HG03060 (cell line): ENCODE measurements around the gene LRRC2.
"Not testable (repeated sequence)": the region's sequence is repeated elsewhere in the genome, so short reads cannot be mapped to it uniquely, and the experiment has no call there.

ENCODE experiments used
- ATAC-seq: cut with Tn5 transposase; IDR thresholded peaks from one replicate; pipeline ENCODE4 v1.9.1; 2021; ENCODE audit warnings: low read depth, moderate number of reproducible peaks; ENCODE audit not compliant: unreplicated experiment

LRRC2 gene

GRCh38 chr3:46558184-46559043, 7.7 kb downstream of the LRRC2 start:
- peak; percentile 49 for ATAC-seq

DNA sequence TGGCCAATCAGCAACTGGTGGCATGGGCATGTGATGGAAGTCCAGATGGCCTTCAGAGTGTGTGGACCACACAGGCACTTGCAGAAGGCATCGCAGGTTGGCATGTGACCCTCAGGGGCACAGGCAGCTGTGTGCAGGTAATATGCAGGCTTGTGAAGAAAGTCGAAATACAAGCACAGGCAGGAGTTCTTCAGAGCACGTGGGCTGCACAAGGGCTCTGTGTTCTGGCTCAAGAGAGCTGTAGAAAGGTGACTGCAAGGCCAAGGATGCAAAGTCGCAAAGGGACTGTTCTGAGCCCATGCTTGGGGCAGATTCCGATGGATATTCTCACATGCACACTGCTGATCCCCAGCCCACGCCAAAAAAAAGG, 8.3 kb downstream of the LRRC2 start:
- ATAC-seq: no peak

DNA sequence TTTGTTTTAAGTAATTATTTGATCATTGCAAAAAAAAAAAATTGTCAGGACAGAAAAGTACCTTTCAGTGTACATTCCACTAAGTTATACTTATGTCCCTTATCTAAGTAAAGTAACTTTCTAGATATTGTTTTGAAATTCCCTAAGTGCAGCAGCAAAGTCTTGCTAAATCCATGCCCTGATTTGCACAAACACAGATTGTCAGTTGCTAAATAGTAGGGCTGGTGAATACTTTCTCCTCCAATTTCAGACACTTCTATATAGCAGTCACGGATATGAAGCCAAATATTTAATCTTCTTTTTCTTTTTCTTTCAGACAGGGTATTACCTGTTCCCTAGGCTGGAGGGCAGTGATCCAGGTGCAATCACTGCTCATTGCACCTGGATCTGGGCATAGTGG, 12.9 kb downstream of the LRRC2 start:
- no peak for ATAC-seq

GRCh38 chr3:46552538-46552937, 13.6 kb downstream of the LRRC2 start:
- no peak for ATAC-seq

DNA sequence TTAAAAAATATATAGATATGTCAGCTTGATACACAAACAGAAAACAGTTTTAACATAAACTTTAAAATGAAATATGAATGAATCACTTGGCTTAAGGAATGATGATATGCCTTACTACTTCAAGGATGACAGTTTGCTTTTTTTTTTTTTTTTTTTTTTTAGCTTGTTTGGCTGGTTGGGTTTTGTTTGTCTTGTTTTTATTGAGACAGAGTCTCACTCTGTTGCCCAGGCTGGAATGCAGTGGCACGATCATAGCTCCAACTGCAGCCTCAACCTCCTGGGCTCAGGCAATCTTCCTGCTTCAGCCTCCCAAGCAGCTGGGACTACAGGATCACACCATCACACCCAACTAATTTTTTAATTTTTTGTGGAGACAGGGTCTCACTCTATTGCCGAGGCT, 14.5 kb downstream of the LRRC2 start:
- ATAC-seq: no peak

DNA sequence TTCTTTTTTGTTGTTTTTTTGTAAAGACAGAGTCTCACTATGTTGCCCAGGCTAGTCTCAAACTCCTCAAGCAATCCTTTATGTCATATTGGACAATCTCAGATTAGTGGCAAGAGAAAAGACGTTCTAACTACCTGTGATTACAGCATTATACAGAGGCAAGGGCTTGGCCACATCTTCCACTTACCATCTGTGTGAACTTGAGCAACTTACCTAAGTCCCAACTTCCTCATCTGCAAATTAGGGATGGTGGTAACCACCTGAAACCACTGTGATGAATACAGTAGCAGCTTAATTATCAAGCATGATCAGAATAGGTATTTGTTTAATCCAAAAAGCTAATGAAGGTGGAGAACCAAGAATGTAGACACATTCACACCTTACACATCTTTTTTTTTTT, 16.1 kb downstream of the LRRC2 start:
- ATAC-seq: no peak

DNA sequence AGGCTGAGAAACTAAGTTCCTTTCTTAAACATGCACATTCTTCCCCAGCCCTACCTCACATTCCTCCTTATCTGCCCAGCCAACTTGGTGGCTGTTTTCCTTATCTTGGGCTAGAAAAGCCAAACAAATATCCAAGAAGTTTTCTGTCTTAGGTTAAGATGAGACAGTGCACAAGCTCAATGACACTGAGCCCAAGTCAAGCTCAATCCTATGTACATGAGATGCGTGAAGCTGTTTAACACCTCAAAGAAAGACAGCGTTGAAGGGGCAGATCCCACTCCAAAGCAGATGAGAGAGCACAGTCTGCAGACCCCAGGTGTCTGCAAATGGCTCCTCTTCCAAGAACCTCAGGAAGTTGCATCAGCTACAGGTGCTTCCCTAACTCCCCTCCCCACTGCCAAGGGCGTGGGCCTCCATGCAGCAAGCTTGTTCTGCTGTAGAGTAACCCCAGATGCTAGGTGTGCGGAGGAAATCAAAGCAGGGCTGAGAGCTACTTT, 16.6 kb downstream of the LRRC2 start:
- ATAC-seq: no peak

DNA sequence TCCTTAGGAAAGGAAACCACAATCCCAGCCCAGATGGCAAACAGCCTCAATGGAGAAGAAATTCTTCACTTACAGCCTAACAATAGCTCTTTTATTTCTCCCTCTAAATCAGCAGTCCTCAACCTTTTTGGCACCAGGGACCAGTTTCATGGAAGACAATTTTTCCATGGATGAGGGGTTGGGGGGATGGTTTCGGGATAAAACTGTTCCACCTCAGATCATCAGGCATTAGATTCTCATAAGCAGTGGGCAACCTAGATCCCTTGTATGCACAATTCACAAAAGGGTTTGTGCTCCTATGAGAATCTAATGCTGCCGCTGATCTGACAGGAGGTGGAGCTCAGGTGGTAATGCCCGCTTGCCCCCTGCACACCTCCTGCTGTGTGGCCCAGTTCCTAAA, 17.5 kb downstream of the LRRC2 start:
- ATAC-seq: not testable (repeated sequence)

DNA sequence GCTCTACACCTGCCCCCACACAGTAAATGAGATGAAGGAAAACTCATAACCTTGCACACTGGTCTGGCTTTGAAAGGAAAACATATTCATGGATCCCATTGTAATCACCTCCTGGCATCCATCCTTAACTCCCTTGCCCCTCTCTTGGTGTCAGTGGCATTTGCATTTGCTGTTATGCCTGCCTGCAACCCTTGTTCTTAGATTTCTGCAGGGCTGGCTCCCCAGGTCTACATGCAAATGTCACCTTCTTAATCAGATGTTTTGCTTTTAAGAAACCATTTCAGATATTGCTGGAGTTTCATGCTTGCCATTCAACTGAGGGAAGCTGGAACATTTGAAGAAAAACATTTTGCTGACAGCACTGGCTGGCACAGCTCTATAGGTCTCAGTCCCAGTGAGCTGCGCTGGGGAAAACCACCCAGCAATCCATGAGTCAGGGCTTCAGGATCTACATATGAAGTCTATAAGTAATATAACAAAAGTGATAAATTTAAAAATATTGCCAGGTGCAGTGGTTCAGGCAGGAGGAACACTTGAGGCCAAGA, 19.1 kb downstream of the LRRC2 start:
- ATAC-seq: no peak

GRCh38 chr3:46545818-46546630, 20.1 kb downstream of the LRRC2 start:
- no peak for ATAC-seq

GRCh38 chr3:46544771-46545503, 21.2 kb downstream of the LRRC2 start:
- no peak for ATAC-seq

GRCh38 chr3:46542801-46543201, 23.3 kb downstream of the LRRC2 start:
- ATAC-seq: no peak

- no peak for ATAC-seq
Measured at GRCh38 chr3:46542344-46542743, 23.8 kb downstream of the LRRC2 start.

DNA sequence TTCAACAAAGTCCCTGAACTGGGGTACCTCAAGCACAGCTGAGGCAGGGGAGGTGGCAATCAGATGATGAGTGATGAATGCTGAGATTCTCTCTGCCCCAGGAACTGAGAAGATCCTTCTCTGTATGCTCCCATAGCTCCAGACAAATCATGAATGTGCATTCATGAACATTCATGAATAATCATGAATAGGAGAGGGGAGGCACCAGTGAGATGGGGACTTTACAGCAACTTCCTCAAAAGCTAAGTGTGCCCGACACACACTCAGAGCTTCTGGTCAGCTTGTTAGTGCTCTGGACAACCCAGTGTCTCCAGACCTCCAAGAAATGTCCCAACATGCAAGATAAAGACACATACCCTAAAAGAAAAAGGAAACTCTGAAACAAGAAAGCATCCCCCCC, 24.3 kb downstream of the LRRC2 start:
- no peak for ATAC-seq

DNA sequence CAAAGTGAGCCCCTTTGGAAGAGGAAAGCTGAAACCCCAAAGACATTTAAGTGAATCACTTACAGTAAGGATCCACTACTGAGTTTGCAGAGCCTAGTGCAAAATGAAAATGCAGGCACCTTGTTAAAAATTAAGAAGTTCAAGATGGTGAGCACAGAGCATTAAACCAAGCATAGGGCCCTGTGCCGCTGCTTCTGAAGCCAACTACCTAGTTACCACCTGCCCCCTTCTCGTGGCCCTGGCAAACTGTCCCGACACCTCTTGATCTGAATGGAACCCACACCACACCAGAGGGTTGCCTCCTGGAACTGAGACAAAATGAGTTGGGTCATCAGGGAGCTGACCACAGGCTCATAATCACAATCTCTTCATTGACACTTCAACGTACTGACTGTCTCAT, 25.6 kb downstream of the LRRC2 start:
- no peak for ATAC-seq

DNA sequence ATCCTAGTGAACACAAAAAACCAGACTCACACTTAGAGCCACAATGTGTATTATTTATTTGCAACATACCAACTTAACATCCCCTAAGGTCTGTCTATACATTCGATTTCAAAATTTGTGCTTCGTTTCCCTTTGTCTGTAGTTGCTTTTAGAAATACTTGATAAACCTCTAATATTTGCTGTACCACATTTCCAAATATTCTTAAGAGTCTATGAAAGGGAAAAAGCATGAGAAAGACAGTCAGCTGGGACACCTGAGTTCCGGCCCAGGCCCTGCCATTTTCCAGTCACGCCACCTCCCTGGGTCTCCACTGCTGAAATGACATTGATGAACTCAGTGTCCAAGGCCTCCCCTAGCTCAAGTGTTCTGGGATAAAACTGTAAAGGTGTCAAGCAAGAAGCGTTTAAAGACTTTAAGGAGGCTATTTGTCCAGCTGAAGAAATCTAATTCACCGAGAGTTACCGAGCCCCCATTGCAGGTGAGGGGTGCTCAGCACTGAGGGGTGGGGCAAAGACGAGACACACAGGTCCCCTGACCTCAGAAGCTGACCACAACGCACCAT, 26.6 kb downstream of the LRRC2 start:
- ATAC-seq: no peak

DNA sequence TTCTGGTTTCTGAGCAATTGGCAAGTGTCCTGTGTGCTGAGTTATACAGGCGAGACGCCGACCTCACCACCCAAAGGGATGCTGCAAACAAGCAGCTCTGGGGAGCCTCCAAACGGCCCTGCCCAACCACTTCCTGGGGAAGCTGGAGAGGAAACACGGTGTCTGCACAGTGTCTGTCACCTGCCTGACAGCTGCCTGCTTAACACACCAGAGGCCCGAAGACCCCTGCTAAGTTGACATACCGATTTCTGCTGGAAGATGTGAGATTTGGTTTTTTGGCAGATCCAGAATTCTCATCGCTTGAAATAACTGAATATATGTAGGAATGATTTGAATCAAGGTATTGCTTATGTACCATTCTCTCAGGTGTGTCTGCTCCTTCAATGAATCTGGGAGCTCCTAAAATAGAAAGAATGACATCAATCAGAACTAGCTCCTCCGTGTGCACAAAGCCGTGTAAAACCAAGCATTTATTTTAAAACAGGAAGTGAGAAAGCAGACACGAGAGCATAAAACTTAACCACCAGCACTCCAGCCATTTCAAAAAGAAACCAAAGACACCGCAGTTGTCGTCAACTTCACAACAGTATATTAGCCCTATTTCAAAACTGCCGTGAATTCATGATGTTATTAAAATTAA, 27.2 kb downstream of the LRRC2 start:
- ATAC-seq: peak; percentile 60

- ATAC-seq: not testable (repeated sequence)
Measured at GRCh38 chr3:46538425-46538802, 27.7 kb downstream of the LRRC2 start.

DNA sequence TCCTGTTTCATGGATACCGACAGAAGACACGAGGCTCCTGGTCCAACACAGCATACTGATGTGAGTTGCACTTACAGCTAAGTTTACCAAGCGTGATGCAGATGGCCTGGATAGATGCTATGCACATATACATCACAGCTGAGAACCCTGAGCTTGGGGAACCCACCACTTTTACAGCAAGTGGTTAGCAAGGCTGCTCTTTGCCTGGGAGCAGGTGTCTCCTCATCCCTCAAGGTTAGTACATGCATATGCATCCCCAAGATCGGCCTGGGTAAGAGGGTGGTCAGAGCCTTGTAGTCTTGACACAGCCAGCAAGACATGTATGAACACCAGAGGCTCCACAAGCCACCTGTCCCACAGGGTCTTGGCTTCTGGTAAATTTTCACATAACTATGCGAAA, 28.3 kb downstream of the LRRC2 start:
- ATAC-seq: no peak

DNA sequence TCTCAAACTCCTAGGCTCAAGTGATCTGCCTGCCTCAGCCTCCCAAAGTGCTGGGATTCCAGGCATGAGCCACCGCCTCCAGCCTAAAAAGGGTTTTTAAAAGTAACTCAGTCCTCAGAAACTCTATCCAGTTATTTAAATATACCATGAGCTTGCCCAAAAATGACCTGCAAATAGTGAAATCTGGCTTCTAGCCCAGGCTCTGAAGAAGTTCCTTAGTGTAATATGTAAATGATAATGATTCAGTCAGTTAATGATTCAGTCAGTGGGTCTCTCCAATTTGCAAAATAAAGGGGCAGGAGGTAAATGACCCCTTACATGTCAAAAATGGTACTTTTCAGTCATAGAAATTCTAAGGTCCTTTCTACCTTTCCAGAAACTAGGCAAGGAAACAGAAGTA, 28.8 kb downstream of the LRRC2 start:
- ATAC-seq: no peak
